PC-9 (cell line): ENCODE results near the gene THSD1.

ENCODE experiments used
- CTCF ChIP-seq: fragments of 200-600 bp; sonication (generic); conservative IDR thresholded peaks from 2 replicates; pipeline ENCODE4 v1.6.1; 2017; ENCODE audit warnings: mixed run types, antibody characterized with exemption, mild to moderate bottlenecking, moderate library complexity
- EZH2 ChIP-seq: fragments of 200-600 bp; sonication (generic); IDR thresholded peaks from 2 replicates; pipeline ENCODE4 v1.8.0; 2017; ENCODE audit warnings: antibody characterized with exemption, low read depth

- no peak for TF ChIP-seq CTCF
- TF ChIP-seq EZH2, result no peak
These were observed 22.6 kb downstream of the THSD1 start for GRCh38 chr13:52383366-52383765.
